Liver (tissue), 9 donors: ENCODE results near the gene SAP30. TPM values are rescaled to one million over a fixed set of nuclear protein-coding genes. Genes with fewer than 3 reads are reported as not detected.

Source experiments
- DNase-seq: peaks from one replicate; pipeline ENCODE4 v3.0.0-alpha.2; 2017; ENCODE audit warnings: low spot score
- H3K27ac ChIP-seq, 2 donors: one replicate each; pipeline ENCODE4 v1.7.0; 2013; ENCODE audit warnings: inconsistent platforms in 2 of 2, low read length in 2 of 2, control low read depth in 1 of 2, low read depth in 1 of 2, mild to moderate bottlenecking in 1 of 2
- H3K27me3 ChIP-seq, 4 donors: one replicate each; pipeline versions ENCODE4 v1.6.1 to v1.7.0; 2013; ENCODE audit warnings: low read length in 3 of 4, inconsistent platforms in 1 of 4, mild to moderate bottlenecking in 1 of 4, moderate library complexity in 1 of 4; ENCODE audit not compliant: control insufficient read depth in 4 of 4, insufficient read depth in 4 of 4
- H3K36me3 ChIP-seq, 4 donors: one replicate each; pipeline versions ENCODE4 v1.6.1 to v1.7.0; 2013; ENCODE audit warnings: low read length in 3 of 4, mild to moderate bottlenecking in 3 of 4, low read depth in 1 of 4, moderate library complexity in 1 of 4; ENCODE audit not compliant: control insufficient read depth in 4 of 4, insufficient read depth in 3 of 4
- H3K4me1 ChIP-seq, 4 donors: one replicate each; pipeline versions ENCODE4 v1.6.1 to v1.7.0; 2013; ENCODE audit warnings: low read length in 3 of 4, mild to moderate bottlenecking in 3 of 4, moderate library complexity in 1 of 4; ENCODE audit not compliant: control insufficient read depth in 4 of 4, insufficient read depth in 4 of 4
- H3K4me3 ChIP-seq, 3 donors: one replicate each; pipeline versions ENCODE4 v1.6.1 to v1.7.0; 2013; ENCODE audit warnings: low read length in 3 of 3, control low read depth in 1 of 3, low read depth in 1 of 3, mild to moderate bottlenecking in 1 of 3
- H3K9ac ChIP-seq, 2 donors: one replicate each; pipeline ENCODE4 v1.7.0; 2013; ENCODE audit warnings: low read length in 2 of 2, mild to moderate bottlenecking in 2 of 2, moderate library complexity in 2 of 2, control low read depth in 1 of 2, low read depth in 1 of 2
- H3K9me3 ChIP-seq, 4 donors: one replicate each; pipeline versions ENCODE4 v1.6.1 to v1.7.0; 2013; ENCODE audit warnings: low read length in 3 of 4; ENCODE audit not compliant: control insufficient read depth in 4 of 4
- ATF3 ChIP-seq: IDR thresholded peaks from 2 replicates; pipeline ENCODE4 v1.6.1; 2016; ENCODE audit warnings: antibody characterized with exemption
- CTCF ChIP-seq: fragments of 150-350 bp; IDR thresholded peaks from 2 replicates; pipeline ENCODE4 v1.5.1; 2017; ENCODE audit warnings: improper control_type of control experiment, low read depth, low read length; ENCODE audit not compliant: missing input control
- EGR1 ChIP-seq, 2 donors: IDR thresholded peaks; 2 replicates each; pipeline ENCODE4 v1.6.1; 2016 to 2018; ENCODE audit warnings: antibody characterized with exemption in 2 of 2, low read depth in 2 of 2
- FOXA1 ChIP-seq: IDR thresholded peaks from 2 replicates; pipeline ENCODE4 v1.6.1; 2016; ENCODE audit warnings: antibody characterized with exemption
- FOXA2 ChIP-seq: IDR thresholded peaks from 2 replicates; pipeline ENCODE4 v1.6.1; 2016; ENCODE audit warnings: antibody characterized with exemption
- GABPA ChIP-seq, 2 donors: IDR thresholded peaks in 1 of 2; conservative IDR thresholded peaks in 1 of 2; 2 replicates each; pipeline ENCODE4 v1.6.1; 2016; ENCODE audit warnings: antibody characterized with exemption in 2 of 2, mild to moderate bottlenecking in 1 of 2, moderate library complexity in 1 of 2
- HNF4A ChIP-seq, 2 donors: conservative IDR thresholded peaks; 2 replicates each; pipeline ENCODE4 v1.6.1; 2016; ENCODE audit warnings: antibody characterized with exemption in 2 of 2, mild to moderate bottlenecking in 2 of 2
- HNF4G ChIP-seq: IDR thresholded peaks from 2 replicates; pipeline ENCODE4 v1.6.1; 2016; ENCODE audit warnings: antibody characterized with exemption
- JUND ChIP-seq, 2 donors: IDR thresholded peaks; 2 replicates each; pipeline ENCODE4 v1.6.1; 2016; ENCODE audit warnings: antibody characterized with exemption in 2 of 2
- MAX ChIP-seq: IDR thresholded peaks from 2 replicates; pipeline ENCODE4 v1.6.1; 2016; ENCODE audit warnings: antibody characterized with exemption
- NR2F2 ChIP-seq: IDR thresholded peaks from 2 replicates; pipeline ENCODE4 v1.6.1; 2016; ENCODE audit warnings: antibody characterized with exemption
- RAD21 ChIP-seq, 2 donors: IDR thresholded peaks; 2 replicates each; pipeline ENCODE4 v1.6.1; 2016; ENCODE audit warnings: antibody characterized with exemption in 2 of 2, mild to moderate bottlenecking in 2 of 2
- REST ChIP-seq: IDR thresholded peaks from 2 replicates; pipeline ENCODE4 v1.6.1; 2016; ENCODE audit warnings: antibody characterized with exemption, mild to moderate bottlenecking
- RXRA ChIP-seq, 2 donors: IDR thresholded peaks; 2 replicates each; pipeline ENCODE4 v1.6.1; 2017 to 2018; ENCODE audit warnings: antibody characterized with exemption in 2 of 2, mild to moderate bottlenecking in 1 of 2
- SP1 ChIP-seq: IDR thresholded peaks from 2 replicates; pipeline ENCODE4 v1.6.1; 2018; ENCODE audit warnings: antibody characterized with exemption, mild to moderate bottlenecking
- TAF1 ChIP-seq: conservative IDR thresholded peaks from 2 replicates; pipeline ENCODE4 v1.6.1; 2016; ENCODE audit warnings: antibody characterized with exemption, mild to moderate bottlenecking
- YY1 ChIP-seq: IDR thresholded peaks from 2 replicates; pipeline ENCODE4 v1.6.1; 2016; ENCODE audit warnings: antibody characterized with exemption, mild to moderate bottlenecking
- ZBTB33 ChIP-seq: IDR thresholded peaks from 2 replicates; pipeline ENCODE4 v1.6.1; 2016; ENCODE audit warnings: antibody characterized with exemption
- WGBS: extraction: QIAGEN DNeasy Blood & Tissue Kit; methylation state at CpG from one replicate; pipeline ENCODE4 v1.1.7; 2013; 5-methylcytosine and 5-hydroxymethylcytosine counted together
- polyA plus RNA-seq, 2 donors: library from polyadenylated mRNA; stranded (reverse) in 1 of 2; unstranded in 1 of 2; fragments of 200-250 nt in 1 of 2; fragments of >200 nt in 1 of 2; fragmentation: Nextera tagmentation in 1 of 2; extraction: Ambion mirVana in 1 of 2; gene quantifications; one replicate each; pipeline versions ENCODE4 v1.2.1 to v1.2.3, GENCODE V29; 2013 to 2015
- total RNA-seq, 2 donors: library from RNA; depleted of rRNA; stranded (reverse); fragments of >200 nt; gene quantifications; one replicate each; pipeline ENCODE4 v1.2.3, GENCODE V29; 2014
- donor health status: healthy.
- donor health status: healthy.
- donor health status: healthy.
- donor health status: healthy.
- donor health status: healthy.

Gene SAP30
- total and polyA plus RNA-seq, 4 donors = 1.3 to 10.0 (median 3.7) TPM

GRCh38 chr4:173365359-173365996 is 5.3 kb upstream of the SAP30 start:
- no peaks in the 10 kb centered on the region for H3K27me3 ChIP-seq
- no peak for DNase-seq
- WGBS = 41% methylated on average over 2 of the region's 2 CpGs

More at GRCh38 chr4:173365359-173365996, 5.3 kb upstream of the SAP30 start:
- no peak overlapping the region for H3K9ac ChIP-seq
- H3K27ac ChIP-seq = no peak overlapping the region
- TF ChIP-seq NR2F2 = no peak
- no peak for TF ChIP-seq EGR1 (IDR thresholded peaks at IDR 0.05; ENCODE audit: low read depth in 2 of 2)
- no peak for TF ChIP-seq ZBTB33
- no peak for TF ChIP-seq RAD21 (IDR thresholded peaks at IDR 0.05)
- TF ChIP-seq YY1 = no peak
- TF ChIP-seq SP1 = no peak
- no peak for TF ChIP-seq FOXA2
- TF ChIP-seq FOXA1 = no peak
- no peak for TF ChIP-seq MAX
- no peak for TF ChIP-seq CTCF
- no peak for TF ChIP-seq TAF1
- TF ChIP-seq RXRA (IDR thresholded peaks at IDR 0.05) = no peak
- TF ChIP-seq ATF3 = no peak
- TF ChIP-seq HNF4A (conservative IDR thresholded peaks at IDR 0.05) = no peak
- no peak for TF ChIP-seq REST
- no peak for TF ChIP-seq JUND (IDR thresholded peaks at IDR 0.05)
- no peak for TF ChIP-seq GABPA (IDR thresholded peaks at IDR 0.05 in 1 of 2, conservative IDR thresholded peaks at IDR 0.05 in 1 of 2)
- no peak for TF ChIP-seq HNF4G
- no peaks in the 10 kb centered on the region for H3K36me3 ChIP-seq
- H3K4me1 ChIP-seq = peaks cover 0 to 7% (median 2%) of the 10 kb centered on the region in 4 donors
- no peaks in the 10 kb centered on the region for H3K9me3 ChIP-seq
- no peak overlapping the region for H3K4me3 ChIP-seq
